ENCODE data around the gene SERPIND1.
"Not testable (repeated sequence)": the region's sequence is repeated elsewhere in the genome, so short reads cannot be mapped to it uniquely, and the experiment has no call there.

SERPIND1 gene

GRCh38 chr22:20823264-20823663, 49.4 kb downstream of the SERPIND1 start:
- TF ChIP-seq CTCF (IDR thresholded peaks at IDR 0.05; ENCODE audit: low read depth, low read length) = no peak
- DNase-seq (ENCODE audit: low read depth, low spot score) = no peak
- in situ Hi-C loops (cut with HindIII; ENCODE audit: low sequenced_read_pairs) = no loop called here
- H3K4me3 ChIP-seq (ENCODE audit: low read depth, low read length) = no peak overlapping the region

- DNase-seq (ENCODE audit: low read depth, low spot score); H3K4me3 ChIP-seq (ENCODE audit: low read depth, low read length); in situ Hi-C loops (cut with HindIII; ENCODE audit: low sequenced_read_pairs): not testable (repeated sequence)
Measured at GRCh38 chr22:20825216-20825615, 51.3 kb downstream of the SERPIND1 start.

GRCh38 chr22:20825624-20826023, 51.7 kb downstream of the SERPIND1 start:
- no peak for TF ChIP-seq CTCF (IDR thresholded peaks at IDR 0.05; ENCODE audit: low read depth, low read length)
- DNase-seq (ENCODE audit: low read depth, low spot score) = no peak
- no peak overlapping the region for H3K4me3 ChIP-seq (ENCODE audit: low read depth, low read length)
- in situ Hi-C loops (cut with HindIII; ENCODE audit: low sequenced_read_pairs) = no loop called here

GRCh38 chr22:20826373-20827152, 52.6 kb downstream of the SERPIND1 start:
- H3K4me3 ChIP-seq (ENCODE audit: low read depth, low read length); DNase-seq (ENCODE audit: low read depth, low spot score); in situ Hi-C loops (cut with HindIII; ENCODE audit: low sequenced_read_pairs): not testable (repeated sequence)

GRCh38 chr22:20829491-20830134, 55.7 kb downstream of the SERPIND1 start:
- TF ChIP-seq CTCF (IDR thresholded peaks at IDR 0.05; ENCODE audit: low read depth, low read length) = no peak
- in situ Hi-C loops (cut with HindIII; ENCODE audit: low sequenced_read_pairs) = no loop called here
- no peak overlapping the region for H3K4me3 ChIP-seq (ENCODE audit: low read depth, low read length)
- no peak for DNase-seq (ENCODE audit: low read depth, low spot score)

GRCh38 chr22:20833225-20833665, 59.3 kb downstream of the SERPIND1 start:
- in situ Hi-C loops (cut with HindIII; ENCODE audit: low sequenced_read_pairs) = no loop called here
- TF ChIP-seq CTCF (IDR thresholded peaks at IDR 0.05; ENCODE audit: low read depth, low read length) = no peak
- no peak for DNase-seq (ENCODE audit: low read depth, low spot score)
- no peak overlapping the region for H3K4me3 ChIP-seq (ENCODE audit: low read depth, low read length)

- no peak for TF ChIP-seq CTCF (IDR thresholded peaks at IDR 0.05; ENCODE audit: low read depth, low read length)
- DNase-seq (ENCODE audit: low read depth, low spot score) = no peak
- no peak overlapping the region for H3K4me3 ChIP-seq (ENCODE audit: low read depth, low read length)
- in situ Hi-C loops (cut with HindIII; ENCODE audit: low sequenced_read_pairs) = no loop called here
Measured at GRCh38 chr22:20834206-20834605, 60.3 kb downstream of the SERPIND1 start.

Data from astrocyte of the spinal cord (primary cell).